PC-3 (cell line): ENCODE results near the gene ANXA6. TPM values are rescaled to one million over a fixed set of nuclear protein-coding genes. Genes with fewer than 3 reads are reported as not detected.

ENCODE experiments used
- ATAC-seq: fragments of 200-7000 bp; cut with Tn5 transposase; 2 replicates; pipeline ENCODE4 v1.9.1; 2020; ENCODE audit warnings: mild to moderate bottlenecking, moderate library complexity
- BruUV-seq: library from RNA; stranded (reverse); fragments of 400-500 nt; replicated peaks from 2 replicates; lab custom pipeline; 2021; lab: Mats Ljungman, UMichigan
- CTCF ChIA-PET: fragments of 300-600 bp; sonication (Branson Sonifier 250); formaldehyde crosslinking; loops from one replicate; lab custom pipeline; 2022; ENCODE audit warnings: antibody characterized with exemption; lab: Charles Lee
- POLR2A ChIA-PET: fragments of 300-600 bp; sonication (Branson Sonifier 250); formaldehyde crosslinking; loops from one replicate; lab custom pipeline; 2022; ENCODE audit warnings: antibody characterized with exemption; ENCODE audit not compliant: unreplicated experiment; lab: Charles Lee
- DNase-seq: peaks from one replicate; pipeline ENCODE4 v3.0.0-alpha.2; 2015
- H2AFZ ChIP-seq: fragments of 300-600 bp; sonication (generic); 2 replicates; pipeline ENCODE4 v1.6.0; 2016; ENCODE audit warnings: antibody characterized with exemption, low read length
- H3F3A ChIP-seq: fragments of 300-600 bp; sonication (generic); one replicate; pipeline ENCODE4 v1.6.0; 2017; ENCODE audit warnings: antibody characterized with exemption, low read length, control low read depth, mild to moderate bottlenecking; ENCODE audit not compliant: unreplicated experiment
- H3K27ac ChIP-seq: fragments of 300-600 bp; sonication (generic); 2 replicates; pipeline ENCODE4 v1.5.1; 2016; ENCODE audit warnings: mild to moderate bottlenecking, low read length
- H3K27me3 ChIP-seq: fragments of 300-600 bp; sonication (generic); 2 replicates; pipeline ENCODE4 v1.6.1; 2016; ENCODE audit warnings: low read length, mixed read lengths
- H3K36me3 ChIP-seq: fragments of 300-600 bp; sonication (generic); 2 replicates; pipeline ENCODE4 v1.6.1; 2016; ENCODE audit warnings: low read depth, mixed run types, low read length, mixed read lengths
- H3K4me1 ChIP-seq: fragments of 300-600 bp; sonication (generic); 2 replicates; pipeline ENCODE4 v1.5.1; 2016; ENCODE audit warnings: low read length; ENCODE audit not compliant: insufficient read depth
- H3K4me2 ChIP-seq: fragments of 300-600 bp; sonication (generic); 2 replicates; pipeline ENCODE4 v1.6.0; 2016; ENCODE audit warnings: low read length
- H3K4me3 ChIP-seq: fragments of 300-600 bp; sonication (generic); 2 replicates; pipeline ENCODE4 v1.5.1; 2016; ENCODE audit warnings: mild to moderate bottlenecking, low read length, mixed read lengths
- H3K79me2 ChIP-seq: fragments of 300-600 bp; sonication (generic); 2 replicates; pipeline ENCODE4 v1.6.1; 2017; ENCODE audit warnings: low read length, mixed read lengths
- H3K9ac ChIP-seq: fragments of 300-600 bp; sonication (generic); 2 replicates; pipeline ENCODE4 v1.6.0; 2016; ENCODE audit warnings: mild to moderate bottlenecking, low read length
- H3K9me2 ChIP-seq: fragments of 300-600 bp; sonication (generic); replicated peaks from 2 replicates; pipeline ENCODE4 v1.6.1; 2016; ENCODE audit warnings: mixed run types, low read length, mixed read lengths
- H3K9me3 ChIP-seq: fragments of 300-600 bp; sonication (generic); 2 replicates; pipeline ENCODE4 v1.6.1; 2016; ENCODE audit warnings: low read length, mixed read lengths
- H4K20me1 ChIP-seq: fragments of 300-600 bp; sonication (generic); 2 replicates; pipeline ENCODE4 v1.6.1; 2016; ENCODE audit warnings: low read length, mixed read lengths
- EZH2 ChIP-seq: fragments of 300-600 bp; sonication (generic); IDR thresholded peaks from one replicate; pipeline ENCODE4 v1.6.1; 2017; ENCODE audit warnings: antibody characterized with exemption, mild to moderate bottlenecking, low read length; ENCODE audit not compliant: unreplicated experiment
- EZH2phosphoT487 ChIP-seq: fragments of 300-600 bp; sonication (generic); IDR thresholded peaks from 2 replicates; pipeline ENCODE4 v1.6.1; 2018; ENCODE audit warnings: mild to moderate bottlenecking, antibody characterized with exemption, low read length, borderline replicate concordance
- intact Hi-C: fragments of 100-400 bp; cut with micrococcal nuclease; formaldehyde crosslinking; loops from 2 replicates; pipeline ENCODE4 v1.9.0; 2023
- total RNA-seq: library from RNA; depleted of rRNA; stranded (reverse); fragments of >200 nt; gene quantifications from 2 replicates; pipeline ENCODE4 v1.2.3, GENCODE V29; 2014
- TF ChIP-seq, protein P1 (sequence below): fragments of 300-600 bp; sonication (generic); conservative IDR thresholded peaks from 2 replicates; pipeline ENCODE4 v1.5.1; 2017; ENCODE audit warnings: antibody characterized with exemption, low read depth, mild to moderate bottlenecking, low read length

The ANXA6 gene
- total RNA-seq, 1 experiment from 2014 or later, result 122 TPM

DNA sequence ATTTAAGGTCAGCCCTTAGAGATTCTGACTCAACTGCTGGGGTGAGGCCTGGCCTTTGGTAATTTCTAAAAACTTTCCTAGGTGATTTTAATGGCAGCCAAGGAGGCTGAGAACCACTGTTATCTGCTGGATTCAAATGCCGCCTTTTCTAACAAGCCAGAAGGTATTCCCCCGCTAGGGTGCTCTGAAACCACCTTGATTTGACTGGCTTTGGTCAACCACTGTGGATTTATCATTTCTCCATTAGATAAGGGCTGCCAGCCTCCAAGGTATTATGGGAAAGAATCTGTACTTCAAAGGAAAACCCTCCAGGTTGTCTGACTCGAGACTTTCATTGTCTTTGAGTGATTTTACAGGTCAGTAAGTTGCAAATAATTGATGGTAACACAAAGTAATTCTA, 4.3 kb downstream of the ANXA6 start:
- ATAC-seq (no peak), DNase-seq (no peak)
- no peak for TF ChIP-seq EZH2phosphoT487
- no peak for TF ChIP-seq EZH2
- TF ChIP-seq, protein P1, sequence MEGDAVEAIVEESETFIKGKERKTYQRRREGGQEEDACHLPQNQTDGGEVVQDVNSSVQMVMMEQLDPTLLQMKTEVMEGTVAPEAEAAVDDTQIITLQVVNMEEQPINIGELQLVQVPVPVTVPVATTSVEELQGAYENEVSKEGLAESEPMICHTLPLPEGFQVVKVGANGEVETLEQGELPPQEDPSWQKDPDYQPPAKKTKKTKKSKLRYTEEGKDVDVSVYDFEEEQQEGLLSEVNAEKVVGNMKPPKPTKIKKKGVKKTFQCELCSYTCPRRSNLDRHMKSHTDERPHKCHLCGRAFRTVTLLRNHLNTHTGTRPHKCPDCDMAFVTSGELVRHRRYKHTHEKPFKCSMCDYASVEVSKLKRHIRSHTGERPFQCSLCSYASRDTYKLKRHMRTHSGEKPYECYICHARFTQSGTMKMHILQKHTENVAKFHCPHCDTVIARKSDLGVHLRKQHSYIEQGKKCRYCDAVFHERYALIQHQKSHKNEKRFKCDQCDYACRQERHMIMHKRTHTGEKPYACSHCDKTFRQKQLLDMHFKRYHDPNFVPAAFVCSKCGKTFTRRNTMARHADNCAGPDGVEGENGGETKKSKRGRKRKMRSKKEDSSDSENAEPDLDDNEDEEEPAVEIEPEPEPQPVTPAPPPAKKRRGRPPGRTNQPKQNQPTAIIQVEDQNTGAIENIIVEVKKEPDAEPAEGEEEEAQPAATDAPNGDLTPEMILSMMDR, result no peak
- Histone ChIP-seq H3K9me2 (no peaks in the 10 kb centered on the region), H2AFZ (no peak overlapping the region), H3K27ac (no peak overlapping the region), H3F3A (no peaks in the 10 kb centered on the region), H3K79me2 (peaks cover 31% of the 10 kb centered on the region), H4K20me1 (no peaks in the 10 kb centered on the region), H3K27me3 (no peaks in the 10 kb centered on the region), H3K4me2 (no peak overlapping the region), H3K36me3 (no peaks in the 10 kb centered on the region), H3K4me3 (no peak overlapping the region), H3K9me3 (no peaks in the 10 kb centered on the region), H3K9ac (no peak overlapping the region), H3K4me1 (peaks cover 26% of the 10 kb centered on the region)
- no TSS peak for BruUV-seq
- CTCF ChIA-PET, result no interaction called here
- intact Hi-C loops, result no loop called here
- POLR2A ChIA-PET, result no interaction called here

DNA sequence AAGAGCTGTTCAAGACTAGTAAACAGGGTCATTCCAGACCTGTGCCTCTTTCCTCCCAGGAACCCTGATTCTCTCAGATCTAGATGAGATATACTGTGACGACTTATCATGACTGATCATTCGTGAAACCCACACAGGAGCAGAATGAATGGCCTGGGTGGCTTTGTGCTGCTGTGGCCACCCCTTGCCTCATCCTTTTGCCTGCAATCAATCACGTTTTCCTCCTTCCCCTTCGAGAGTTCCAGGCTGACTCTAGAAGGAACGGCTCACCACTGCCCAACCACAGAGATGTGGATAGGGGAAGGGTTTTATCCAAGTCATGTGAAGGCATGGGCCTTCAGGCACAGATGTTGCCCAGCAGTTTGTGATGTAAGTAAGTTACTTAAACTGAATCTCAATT, 5.8 kb downstream of the ANXA6 start:
- Histone ChIP-seq H3K27me3 (no peaks in the 10 kb centered on the region), H3K79me2 (peaks cover 23% of the 10 kb centered on the region), H2AFZ (no peak overlapping the region), H3K4me1 (peaks cover 17% of the 10 kb centered on the region), H3K4me2 (no peak overlapping the region), H3F3A (no peaks in the 10 kb centered on the region), H3K4me3 (no peak overlapping the region), H3K27ac (no peak overlapping the region), H3K9ac (no peak overlapping the region), H4K20me1 (no peaks in the 10 kb centered on the region), H3K9me3 (no peaks in the 10 kb centered on the region), H3K9me2 (no peaks in the 10 kb centered on the region), H3K36me3 (no peaks in the 10 kb centered on the region)
- DNase-seq, result no peak
- CTCF ChIA-PET, result interaction anchor here (0.6 kb wide), 1 partner anchor 101 kb away, joined by 9 read pairs; no protein-coding TSS in a partner anchor
- no TSS peak for BruUV-seq
- TF ChIP-seq EZH2, result no peak
- TF ChIP-seq EZH2phosphoT487, result no peak
- TF ChIP-seq, protein P1, result no peak
- intact Hi-C loops, result no loop called here
- ATAC-seq, result no peak
- POLR2A ChIA-PET, result no interaction called here

DNA sequence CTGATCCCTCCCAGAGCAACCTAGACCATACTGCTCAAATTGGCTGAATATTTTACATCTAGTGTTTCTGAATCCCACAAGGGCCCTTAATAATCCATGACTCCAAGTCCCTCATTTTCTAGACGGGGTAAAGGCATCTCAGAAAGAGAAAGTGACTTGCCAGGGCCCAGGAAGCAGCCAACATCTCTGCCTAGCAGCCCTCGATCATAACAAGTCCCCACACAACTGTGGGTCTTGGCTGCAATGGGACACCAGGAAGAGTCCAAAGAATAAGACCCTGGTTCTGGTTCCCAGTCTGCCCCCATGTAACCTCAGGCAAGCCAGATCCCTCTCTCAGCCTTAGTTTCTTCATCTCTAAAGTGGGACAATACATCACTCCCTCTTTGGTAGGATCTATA, 6.3 kb downstream of the ANXA6 start:
- no peaks in the 10 kb centered on the region for H3K36me3 ChIP-seq
- CTCF ChIA-PET, result no interaction called here
- ATAC-seq (no peak), DNase-seq (no peak)
- no peaks in the 10 kb centered on the region for H3K9me2 ChIP-seq
- H3K27ac ChIP-seq, result no peak overlapping the region
- no peaks in the 10 kb centered on the region for H3K27me3 ChIP-seq
- BruUV-seq, result no TSS peak
- no peak overlapping the region for H3K4me3 ChIP-seq
- H3K79me2 ChIP-seq, result peaks cover 18% of the 10 kb centered on the region
- H2AFZ ChIP-seq, result no peak overlapping the region
- TF ChIP-seq, protein P1, result no peak
- TF ChIP-seq EZH2, result no peak
- TF ChIP-seq EZH2phosphoT487, result no peak
- H3K4me2 ChIP-seq, result no peak overlapping the region
- H4K20me1 ChIP-seq, result no peaks in the 10 kb centered on the region
- peaks cover 12% of the 10 kb centered on the region for H3K4me1 ChIP-seq
- H3F3A ChIP-seq, result no peaks in the 10 kb centered on the region
- POLR2A ChIA-PET, result no interaction called here
- H3K9ac ChIP-seq, result no peak overlapping the region
- H3K9me3 ChIP-seq, result no peaks in the 10 kb centered on the region
- intact Hi-C loops, result no loop called here
